Liver (tissue), 9 donors: ENCODE data around the gene RSRC1. TPM values are rescaled to one million over a fixed set of nuclear protein-coding genes. Genes with fewer than 3 reads are reported as not detected.

Experiments
- DNase-seq: peaks from one replicate; pipeline ENCODE4 v3.0.0-alpha.2; 2017; ENCODE audit warnings: low spot score
- H3K27ac ChIP-seq, 2 donors: one replicate each; pipeline ENCODE4 v1.7.0; 2013; ENCODE audit warnings: inconsistent platforms in 2 of 2, low read length in 2 of 2, control low read depth in 1 of 2, low read depth in 1 of 2, mild to moderate bottlenecking in 1 of 2
- H3K27me3 ChIP-seq, 4 donors: one replicate each; pipeline versions ENCODE4 v1.6.1 to v1.7.0; 2013; ENCODE audit warnings: low read length in 3 of 4, inconsistent platforms in 1 of 4, mild to moderate bottlenecking in 1 of 4, moderate library complexity in 1 of 4; ENCODE audit not compliant: control insufficient read depth in 4 of 4, insufficient read depth in 4 of 4
- H3K36me3 ChIP-seq, 4 donors: one replicate each; pipeline versions ENCODE4 v1.6.1 to v1.7.0; 2013; ENCODE audit warnings: low read length in 3 of 4, mild to moderate bottlenecking in 3 of 4, low read depth in 1 of 4, moderate library complexity in 1 of 4; ENCODE audit not compliant: control insufficient read depth in 4 of 4, insufficient read depth in 3 of 4
- H3K4me1 ChIP-seq, 4 donors: one replicate each; pipeline versions ENCODE4 v1.6.1 to v1.7.0; 2013; ENCODE audit warnings: low read length in 3 of 4, mild to moderate bottlenecking in 3 of 4, moderate library complexity in 1 of 4; ENCODE audit not compliant: control insufficient read depth in 4 of 4, insufficient read depth in 4 of 4
- H3K4me3 ChIP-seq, 3 donors: one replicate each; pipeline versions ENCODE4 v1.6.1 to v1.7.0; 2013; ENCODE audit warnings: low read length in 3 of 3, control low read depth in 1 of 3, low read depth in 1 of 3, mild to moderate bottlenecking in 1 of 3
- H3K9ac ChIP-seq, 2 donors: one replicate each; pipeline ENCODE4 v1.7.0; 2013; ENCODE audit warnings: low read length in 2 of 2, mild to moderate bottlenecking in 2 of 2, moderate library complexity in 2 of 2, control low read depth in 1 of 2, low read depth in 1 of 2
- H3K9me3 ChIP-seq, 4 donors: one replicate each; pipeline versions ENCODE4 v1.6.1 to v1.7.0; 2013; ENCODE audit warnings: low read length in 3 of 4; ENCODE audit not compliant: control insufficient read depth in 4 of 4
- ATF3 ChIP-seq: IDR thresholded peaks from 2 replicates; pipeline ENCODE4 v1.6.1; 2016; ENCODE audit warnings: antibody characterized with exemption
- CTCF ChIP-seq: fragments of 150-350 bp; IDR thresholded peaks from 2 replicates; pipeline ENCODE4 v1.5.1; 2017; ENCODE audit warnings: improper control_type of control experiment, low read depth, low read length; ENCODE audit not compliant: missing input control
- EGR1 ChIP-seq, 2 donors: IDR thresholded peaks; 2 replicates each; pipeline ENCODE4 v1.6.1; 2016 to 2018; ENCODE audit warnings: antibody characterized with exemption in 2 of 2, low read depth in 2 of 2
- FOXA1 ChIP-seq: IDR thresholded peaks from 2 replicates; pipeline ENCODE4 v1.6.1; 2016; ENCODE audit warnings: antibody characterized with exemption
- FOXA2 ChIP-seq: IDR thresholded peaks from 2 replicates; pipeline ENCODE4 v1.6.1; 2016; ENCODE audit warnings: antibody characterized with exemption
- HNF4A ChIP-seq, 2 donors: conservative IDR thresholded peaks; 2 replicates each; pipeline ENCODE4 v1.6.1; 2016; ENCODE audit warnings: antibody characterized with exemption in 2 of 2, mild to moderate bottlenecking in 2 of 2
- HNF4G ChIP-seq: IDR thresholded peaks from 2 replicates; pipeline ENCODE4 v1.6.1; 2016; ENCODE audit warnings: antibody characterized with exemption
- JUND ChIP-seq, 2 donors: IDR thresholded peaks; 2 replicates each; pipeline ENCODE4 v1.6.1; 2016; ENCODE audit warnings: antibody characterized with exemption in 2 of 2
- MAX ChIP-seq: IDR thresholded peaks from 2 replicates; pipeline ENCODE4 v1.6.1; 2016; ENCODE audit warnings: antibody characterized with exemption
- NR2F2 ChIP-seq: IDR thresholded peaks from 2 replicates; pipeline ENCODE4 v1.6.1; 2016; ENCODE audit warnings: antibody characterized with exemption
- RAD21 ChIP-seq, 2 donors: IDR thresholded peaks; 2 replicates each; pipeline ENCODE4 v1.6.1; 2016; ENCODE audit warnings: antibody characterized with exemption in 2 of 2, mild to moderate bottlenecking in 2 of 2
- REST ChIP-seq: IDR thresholded peaks from 2 replicates; pipeline ENCODE4 v1.6.1; 2016; ENCODE audit warnings: antibody characterized with exemption, mild to moderate bottlenecking
- RXRA ChIP-seq, 2 donors: IDR thresholded peaks; 2 replicates each; pipeline ENCODE4 v1.6.1; 2017 to 2018; ENCODE audit warnings: antibody characterized with exemption in 2 of 2, mild to moderate bottlenecking in 1 of 2
- SP1 ChIP-seq: IDR thresholded peaks from 2 replicates; pipeline ENCODE4 v1.6.1; 2018; ENCODE audit warnings: antibody characterized with exemption, mild to moderate bottlenecking
- YY1 ChIP-seq: IDR thresholded peaks from 2 replicates; pipeline ENCODE4 v1.6.1; 2016; ENCODE audit warnings: antibody characterized with exemption, mild to moderate bottlenecking
- ZBTB33 ChIP-seq: IDR thresholded peaks from 2 replicates; pipeline ENCODE4 v1.6.1; 2016; ENCODE audit warnings: antibody characterized with exemption
- WGBS: extraction: QIAGEN DNeasy Blood & Tissue Kit; methylation state at CpG from one replicate; pipeline ENCODE4 v1.1.7; 2013; 5-methylcytosine and 5-hydroxymethylcytosine counted together
- polyA plus RNA-seq, 2 donors: library from polyadenylated mRNA; stranded (reverse) in 1 of 2; unstranded in 1 of 2; fragments of 200-250 nt in 1 of 2; fragments of >200 nt in 1 of 2; fragmentation: Nextera tagmentation in 1 of 2; extraction: Ambion mirVana in 1 of 2; gene quantifications; one replicate each; pipeline versions ENCODE4 v1.2.1 to v1.2.3, GENCODE V29; 2013 to 2015
- total RNA-seq, 2 donors: library from RNA; depleted of rRNA; stranded (reverse); fragments of >200 nt; gene quantifications; one replicate each; pipeline ENCODE4 v1.2.3, GENCODE V29; 2014
- donor health status: healthy.
- donor health status: healthy.
- donor health status: healthy.
- donor health status: healthy.
- donor health status: healthy.

The RSRC1 gene
- total and polyA plus RNA-seq, 4 donors, result 7.2 to 30.3 (median 20.7) TPM

- DNase-seq, result peak; percentile 50
- H3K27me3 ChIP-seq, result no peaks in the 10 kb centered on the region
- no peak overlapping the region for H3K4me3 ChIP-seq
- H3K27ac ChIP-seq, result no peak overlapping the region
- H3K9me3 ChIP-seq, result no peaks in the 10 kb centered on the region
- no peaks in the 10 kb centered on the region for H3K36me3 ChIP-seq
- WGBS, result 81% methylated on average over 3 of the region's 3 CpGs
- TF ChIP-seq YY1 (peak; percentile 69), CTCF (peak; percentile 29), RAD21 (IDR thresholded peaks at IDR 0.05) (peak; percentile 59 to 73), FOXA2 (no peak)
- H3K9ac ChIP-seq, result no peak overlapping the region
- no peaks in the 10 kb centered on the region for H3K4me1 ChIP-seq
These were observed 429.6 kb downstream of the RSRC1 start for GRCh38 chr3:158539414-158540014.

GRCh38 chr3:158540066-158540465 is 430.2 kb downstream of the RSRC1 start:
- Histone ChIP-seq H3K36me3 (no peaks in the 10 kb centered on the region), H3K4me1 (no peaks in the 10 kb centered on the region), H3K27ac (no peak overlapping the region), H3K27me3 (no peaks in the 10 kb centered on the region), H3K4me3 (no peak overlapping the region), H3K9me3 (no peaks in the 10 kb centered on the region), H3K9ac (no peak overlapping the region)
- 96% methylated on average over 1 of the region's 1 CpG for WGBS
- TF ChIP-seq JUND (IDR thresholded peaks at IDR 0.05) (no peak), ATF3 (no peak), FOXA2 (no peak), CTCF (no peak), REST (no peak)
- DNase-seq, result no peak

GRCh38 chr3:158548691-158549090 is 438.8 kb downstream of the RSRC1 start:
- no peaks in the 10 kb centered on the region for H3K27me3 ChIP-seq
- H3K9ac ChIP-seq, result no peak overlapping the region
- no peak for DNase-seq
- H3K27ac ChIP-seq, result no peak overlapping the region
- H3K36me3 ChIP-seq, result no peaks in the 10 kb centered on the region
- no peak overlapping the region for H3K4me3 ChIP-seq
- no peaks in the 10 kb centered on the region for H3K9me3 ChIP-seq
- WGBS, result 88% methylated on average over 4 of the region's 4 CpGs
- H3K4me1 ChIP-seq, result peaks cover 0 to 2% (median 0%) of the 10 kb centered on the region in 4 donors
- TF ChIP-seq FOXA2, result no peak
- TF ChIP-seq HNF4A (conservative IDR thresholded peaks at IDR 0.05), result no peak
- TF ChIP-seq ATF3, result no peak
- TF ChIP-seq RAD21 (IDR thresholded peaks at IDR 0.05), result no peak
- no peak for TF ChIP-seq FOXA1
- TF ChIP-seq EGR1 (IDR thresholded peaks at IDR 0.05; ENCODE audit: low read depth in 2 of 2), result no peak
- no peak for TF ChIP-seq NR2F2
- TF ChIP-seq HNF4G, result no peak
- no peak for TF ChIP-seq JUND (IDR thresholded peaks at IDR 0.05)
- no peak for TF ChIP-seq MAX
- TF ChIP-seq RXRA (IDR thresholded peaks at IDR 0.05), result no peak
- TF ChIP-seq SP1, result no peak
- no peak for TF ChIP-seq ZBTB33
